Endodermal cell (in vitro differentiated cells): ENCODE results near the gene AKR1C2. TPM values are rescaled to one million over a fixed set of nuclear protein-coding genes. Genes with fewer than 3 reads are reported as not detected.

Experiments
- DNase-seq: peaks from one replicate; pipeline ENCODE4 v3.0.0-alpha.2; 2017
- H3K27ac ChIP-seq: 2 replicates; pipeline ENCODE4 v1.5.1; 2013; ENCODE audit warnings: mild to moderate bottlenecking, low read depth, low read length, moderate library complexity
- H3K27me3 ChIP-seq: 2 replicates; pipeline ENCODE4 v1.6.1; 2013; ENCODE audit warnings: mild to moderate bottlenecking, low read length, moderate library complexity; ENCODE audit not compliant: insufficient read depth, control insufficient read depth, poor library complexity, severe bottlenecking
- H3K36me3 ChIP-seq: 2 replicates; pipeline ENCODE4 v1.7.0; 2013; ENCODE audit warnings: mild to moderate bottlenecking, low read length, moderate library complexity; ENCODE audit not compliant: control insufficient read depth, insufficient read depth
- H3K4me1 ChIP-seq: one replicate; pipeline ENCODE4 v1.7.0; 2013; ENCODE audit warnings: low read length; ENCODE audit not compliant: control insufficient read depth, insufficient read depth
- H3K4me3 ChIP-seq: 2 replicates; pipeline ENCODE4 v1.5.1; 2013; ENCODE audit warnings: mild to moderate bottlenecking, low read length, moderate library complexity
- H3K9ac ChIP-seq: 2 replicates; pipeline ENCODE4 v1.6.1; 2013; ENCODE audit warnings: mild to moderate bottlenecking, low read length, moderate library complexity; ENCODE audit not compliant: poor library complexity, severe bottlenecking; ENCODE audit errors: extremely low read depth
- H3K9me3 ChIP-seq: 2 replicates; pipeline ENCODE4 v1.6.1; 2013; ENCODE audit warnings: mild to moderate bottlenecking, low read length, moderate library complexity; ENCODE audit not compliant: control insufficient read depth
- H3K27ac Mint-ChIP-seq: 2 replicates; pipeline ENCODE4 v1.8.0; 2020; ENCODE audit warnings: mixed read lengths
- H3K27me3 Mint-ChIP-seq: 2 replicates; pipeline ENCODE4 v1.8.0; 2021; ENCODE audit warnings: mild to moderate bottlenecking, mixed read lengths; ENCODE audit not compliant: insufficient read depth
- H3K36me3 Mint-ChIP-seq: 2 replicates; pipeline ENCODE4 v1.8.0; 2020; ENCODE audit warnings: low read depth, mixed read lengths
- H3K4me1 Mint-ChIP-seq: 2 replicates; pipeline ENCODE4 v1.8.0; 2020; ENCODE audit warnings: mixed read lengths
- H3K4me3 Mint-ChIP-seq: 2 replicates; pipeline ENCODE4 v1.8.0; 2020; ENCODE audit warnings: mild to moderate bottlenecking, moderate library complexity, mixed read lengths
- H3K9me3 Mint-ChIP-seq: 2 replicates; pipeline ENCODE4 v1.8.0; 2020; ENCODE audit warnings: mild to moderate bottlenecking, mixed read lengths
- CTCF ChIP-seq: fragments of 200-600 bp; sonication (generic); conservative IDR thresholded peaks from 2 replicates; pipeline ENCODE4 v1.5.0; 2021; ENCODE audit warnings: antibody characterized with exemption, mild to moderate bottlenecking
- WGBS, 2 experiments: methylation state at CpG; one replicate each; pipeline versions ENCODE4 v1.1.5 to v1.1.7; 2013; ENCODE audit warnings: missing lambda C conversion rate in 2 of 2, mixed read lengths in 1 of 2; ENCODE audit not compliant: insufficient coverage in 1 of 2, insufficient read length in 1 of 2; 5-methylcytosine and 5-hydroxymethylcytosine counted together
- total RNA-seq, 2 donors: library from RNA; stranded (reverse); fragmentation: NEBNext Ultra II Directional in 1 of 2; extraction: Animal tissue kit (Norgen Biotek cat#: 25700) in 1 of 2; gene quantifications; 2 replicates in 1 of 2; 3 replicates in 1 of 2; pipeline ENCODE4 v1.2.1, GENCODE V29; 2021

The AKR1C2 gene
- total RNA-seq, 2 donors from 2014 or later, result 0.33 to 0.89 TPM

GRCh38 chr10:5042922-5043321 lies 39.3 kb upstream of the AKR1C2 start:
- Mint-ChIP-seq H3K4me3 (no peak overlapping the region), H3K27me3 (no peaks in the 10 kb centered on the region), H3K9me3 (peaks cover 7% of the 10 kb centered on the region), H3K4me1 (no peaks in the 10 kb centered on the region), H3K36me3 (no peaks in the 10 kb centered on the region), H3K27ac (no peak overlapping the region)
- Histone ChIP-seq H3K9me3 (peaks cover 19% of the 10 kb centered on the region), H3K27me3 (no peaks in the 10 kb centered on the region), H3K4me1 (no peaks in the 10 kb centered on the region), H3K4me3 (no peak overlapping the region), H3K9ac (no peak overlapping the region), H3K36me3 (no peaks in the 10 kb centered on the region), H3K27ac (no peak overlapping the region)
- TF ChIP-seq CTCF, result no peak
- 82 to 83% methylated on average over 4 of the region's 4 CpGs for WGBS, 2 experiments
- no peak for DNase-seq

- H3K9me3 ChIP-seq, result peaks cover 19% of the 10 kb centered on the region
- no peak overlapping the region for H3K27ac ChIP-seq
- no peak overlapping the region for H3K4me3 Mint-ChIP-seq
- H3K4me3 ChIP-seq, result no peak overlapping the region
- no peak overlapping the region for H3K9ac ChIP-seq
- peaks cover 7% of the 10 kb centered on the region for H3K9me3 Mint-ChIP-seq
- H3K27me3 Mint-ChIP-seq, result no peaks in the 10 kb centered on the region
- no peak for TF ChIP-seq CTCF
- no peaks in the 10 kb centered on the region for H3K4me1 Mint-ChIP-seq
- no peak for DNase-seq
- WGBS, 2 experiments, result 91 to 95% methylated on average over 9 of the region's 9 CpGs
- no peaks in the 10 kb centered on the region for H3K4me1 ChIP-seq
- H3K36me3 Mint-ChIP-seq, result no peaks in the 10 kb centered on the region
- H3K27me3 ChIP-seq, result no peaks in the 10 kb centered on the region
- H3K36me3 ChIP-seq, result no peaks in the 10 kb centered on the region
- H3K27ac Mint-ChIP-seq, result no peak overlapping the region
These were observed 37.9 kb upstream of the AKR1C2 start for GRCh38 chr10:5041471-5042023.

GRCh38 chr10:5040781-5041470 lies 37.3 kb upstream of the AKR1C2 start:
- Mint-ChIP-seq H3K36me3 (no peaks in the 10 kb centered on the region), H3K9me3 (peaks cover 7% of the 10 kb centered on the region), H3K4me1 (no peaks in the 10 kb centered on the region), H3K27ac (no peak overlapping the region), H3K4me3 (no peak overlapping the region), H3K27me3 (no peaks in the 10 kb centered on the region)
- H3K27ac ChIP-seq, result no peak overlapping the region
- no peaks in the 10 kb centered on the region for H3K36me3 ChIP-seq
- 90 to 96% methylated on average over 5 to 8 of the region's 8 CpGs for WGBS, 2 experiments
- no peak for DNase-seq
- TF ChIP-seq CTCF, result no peak
- no peak overlapping the region for H3K9ac ChIP-seq
- H3K27me3 ChIP-seq, result no peaks in the 10 kb centered on the region
- H3K9me3 ChIP-seq, result peaks cover 19% of the 10 kb centered on the region
- no peaks in the 10 kb centered on the region for H3K4me1 ChIP-seq
- H3K4me3 ChIP-seq, result no peak overlapping the region
